Endothelial cell of umbilical vein (primary cell): ENCODE measurements around the gene CAMK2G. TPM values are rescaled to one million over a fixed set of nuclear protein-coding genes. Genes with fewer than 3 reads are reported as not detected.

Source experiments
- BruUV-seq: library from RNA; stranded (reverse); fragments of 400-500 nt; replicated peaks from 2 replicates; lab custom pipeline; 2021; lab: Mats Ljungman, UMichigan
- CTCF ChIA-PET: fragments of 300-600, 350-600 bp; sonication (Branson Sonifier 250); formaldehyde crosslinking; loops from one replicate; lab custom pipeline; 2021; ENCODE audit warnings: antibody characterized with exemption, inconsistent platforms; lab: Charles Lee
- POLR2A ChIA-PET: fragments of 300-600, 350-600 bp; sonication (Branson Sonifier 250); formaldehyde crosslinking; loops from one replicate; lab custom pipeline; 2021; ENCODE audit warnings: antibody characterized with exemption, inconsistent platforms; lab: Charles Lee
- DNase-seq: peaks from one replicate; pipeline ENCODE4 v3.0.0-alpha.2; 2011; ENCODE audit warnings: low read depth, low spot score
- FAIRE-seq: peaks from 2 replicates; lab custom pipeline; 2011; peaks lifted over from hg19 to GRCh38; lab: Jason Lieb, UNC
- H2AFZ ChIP-seq: 2 replicates; pipeline ENCODE4 v1.6.0; 2012; ENCODE audit warnings: low read depth, low read length, control low read depth, inconsistent platforms
- H3K27ac ChIP-seq: 2 replicates; pipeline ENCODE4 v1.5.1; 2011; ENCODE audit warnings: low read depth, mild to moderate bottlenecking, control low read depth, low read length, moderate library complexity; ENCODE audit not compliant: insufficient read depth
- H3K27me3 ChIP-seq, 2 experiments: 2 replicates each; pipeline versions ENCODE4 v1.6.0 to v1.6.1; 2011; ENCODE audit warnings: low read length in 2 of 2, mixed read lengths in 1 of 2; ENCODE audit not compliant: control insufficient read depth in 2 of 2, insufficient read depth in 2 of 2
- H3K36me3 ChIP-seq, 2 experiments: 2 replicates in 1 of 2; 3 replicates in 1 of 2; pipeline ENCODE4 v1.5.1; 2011; ENCODE audit warnings: low read length in 2 of 2, mild to moderate bottlenecking in 1 of 2, moderate library complexity in 1 of 2; ENCODE audit not compliant: control insufficient read depth in 2 of 2, insufficient read depth in 2 of 2; ENCODE audit errors: extremely low read depth in 1 of 2
- H3K4me1 ChIP-seq: 3 replicates; pipeline ENCODE4 v1.5.1; 2011; ENCODE audit warnings: mild to moderate bottlenecking, low read length; ENCODE audit not compliant: control insufficient read depth, insufficient read depth; ENCODE audit errors: extremely low read depth
- H3K4me2 ChIP-seq: 2 replicates; pipeline ENCODE4 v1.6.1; 2011; ENCODE audit warnings: low read length, control low read depth, mixed read lengths; ENCODE audit not compliant: insufficient read depth
- H3K4me3 ChIP-seq, 3 experiments: fragments of 200-600 bp in 1 of 3; sonication (generic), shearing (Covaris generic) in 1 of 3; replicated peaks in 1 of 3; 2 replicates each; pipeline ENCODE4 v1.5.1; 2011 to 2016; ENCODE audit warnings: control low read depth in 3 of 3, low read length in 3 of 3, mild to moderate bottlenecking in 2 of 3, inconsistent platforms in 1 of 3, low read depth in 1 of 3, moderate library complexity in 1 of 3; ENCODE audit not compliant: insufficient read depth in 1 of 3
- H3K79me2 ChIP-seq: 2 replicates; pipeline ENCODE4 v1.6.0; 2012; ENCODE audit warnings: low read length, inconsistent platforms; ENCODE audit not compliant: control insufficient read depth, insufficient read depth
- H3K9ac ChIP-seq: replicated peaks from 2 replicates; pipeline ENCODE3; 2011; ENCODE audit warnings: low read length, control low read depth; ENCODE audit not compliant: insufficient read depth; ENCODE audit errors: extremely low read depth
- H3K9me1 ChIP-seq: replicated peaks from 3 replicates; pipeline ENCODE4 v1.6.0; 2011; ENCODE audit warnings: mild to moderate bottlenecking, low read length; ENCODE audit not compliant: control insufficient read depth, insufficient read depth; ENCODE audit errors: extremely low read depth
- H3K9me3 ChIP-seq: replicated peaks from 2 replicates; pipeline ENCODE4 v1.5.1; 2012; ENCODE audit warnings: low read length, inconsistent platforms; ENCODE audit not compliant: control insufficient read depth, insufficient read depth
- H4K20me1 ChIP-seq: replicated peaks from 2 replicates; pipeline ENCODE3; 2011; ENCODE audit warnings: mild to moderate bottlenecking, low read length; ENCODE audit not compliant: control insufficient read depth, insufficient read depth; ENCODE audit errors: extremely low read depth
- EZH2 ChIP-seq: IDR thresholded peaks from 2 replicates; pipeline ENCODE4 v1.6.1; 2012; ENCODE audit warnings: borderline replicate concordance, low read depth, mild to moderate bottlenecking, moderate library complexity, low read length, inconsistent platforms; ENCODE audit not compliant: severe bottlenecking
- FOS ChIP-seq: IDR thresholded peaks from 2 replicates; pipeline ENCODE4 v1.6.1; 2011; ENCODE audit warnings: mild to moderate bottlenecking, low read length, moderate library complexity, borderline replicate concordance; ENCODE audit not compliant: insufficient read depth
- GATA2 ChIP-seq: IDR thresholded peaks from 2 replicates; pipeline ENCODE4 v1.7.0; 2011; ENCODE audit warnings: low read depth, mild to moderate bottlenecking, moderate library complexity, mixed read lengths, low read length; ENCODE audit not compliant: insufficient read length, insufficient read depth
- JUN ChIP-seq: IDR thresholded peaks from 2 replicates; pipeline ENCODE4 v1.6.1; 2011; ENCODE audit warnings: borderline replicate concordance, low read depth; ENCODE audit not compliant: insufficient read length, insufficient read depth
- MYC ChIP-seq: IDR thresholded peaks from one replicate; pipeline ENCODE4 v1.6.1; 2011; ENCODE audit warnings: mild to moderate bottlenecking, low read depth, low read length
- POLR2A ChIP-seq: IDR thresholded peaks from 2 replicates; pipeline ENCODE4 v1.6.1; 2012; ENCODE audit warnings: low read depth, mild to moderate bottlenecking, control low read depth, low read length
- POLR2AphosphoS5 ChIP-seq: IDR thresholded peaks from 2 replicates; pipeline ENCODE4 v1.6.1; 2012; ENCODE audit warnings: low read depth, mild to moderate bottlenecking, control low read depth, low read length, moderate library complexity; ENCODE audit not compliant: insufficient read depth
- dilution Hi-C: fragments of 300-500 bp; cut with MboI; formaldehyde crosslinking; loops from one replicate; pipeline ENCODE4 v1.15.0; 2019; ENCODE audit warnings: low sequenced_read_pairs; ENCODE audit not compliant: extremely low pct_ligation_motif_present
- intact Hi-C: fragments of 100-400 bp; cut with micrococcal nuclease; formaldehyde crosslinking; loops from one replicate; pipeline ENCODE4 v1.10.0; 2022
- polyA plus RNA-seq, 4 experiments: library from polyadenylated mRNA; depleted of rRNA in 3 of 4; stranded (reverse) in 3 of 4; unstranded in 1 of 4; fragments of >200 nt; gene quantifications; 2 replicates each; pipeline versions ENCODE4 v1.2.1 to v1.2.3, GENCODE V29; 2011 to 2012; ENCODE audit warnings: missing spikeins in 1 of 4
- total RNA-seq: library from RNA; stranded (reverse); gene quantifications from 2 replicates; pipeline ENCODE4 v1.2.3, GENCODE V29; 2021
- TF ChIP-seq, protein P1 (sequence below): IDR thresholded peaks from 2 replicates; pipeline ENCODE4 v1.6.1; 2011; ENCODE audit not compliant: insufficient read depth, insufficient read length
- TF ChIP-seq, protein P2 (sequence below), 2 donors: IDR thresholded peaks; 1 replicate in 1 of 2; 2 replicates in 1 of 2; pipeline ENCODE4 v1.5.1; 2011; ENCODE audit warnings: low read length in 2 of 2, mild to moderate bottlenecking in 2 of 2, moderate library complexity in 2 of 2, control low read depth in 1 of 2, inconsistent platforms in 1 of 2, low read depth in 1 of 2; ENCODE audit not compliant: insufficient read depth in 1 of 2; ENCODE audit errors: extremely low read depth in 1 of 2

CAMK2G gene
- total and polyA plus RNA-seq, 2 donors (not counting 3 experiments of a cell fraction or from before 2014, with no cell fraction given), result 27.2 to 33.6 TPM

DNA sequence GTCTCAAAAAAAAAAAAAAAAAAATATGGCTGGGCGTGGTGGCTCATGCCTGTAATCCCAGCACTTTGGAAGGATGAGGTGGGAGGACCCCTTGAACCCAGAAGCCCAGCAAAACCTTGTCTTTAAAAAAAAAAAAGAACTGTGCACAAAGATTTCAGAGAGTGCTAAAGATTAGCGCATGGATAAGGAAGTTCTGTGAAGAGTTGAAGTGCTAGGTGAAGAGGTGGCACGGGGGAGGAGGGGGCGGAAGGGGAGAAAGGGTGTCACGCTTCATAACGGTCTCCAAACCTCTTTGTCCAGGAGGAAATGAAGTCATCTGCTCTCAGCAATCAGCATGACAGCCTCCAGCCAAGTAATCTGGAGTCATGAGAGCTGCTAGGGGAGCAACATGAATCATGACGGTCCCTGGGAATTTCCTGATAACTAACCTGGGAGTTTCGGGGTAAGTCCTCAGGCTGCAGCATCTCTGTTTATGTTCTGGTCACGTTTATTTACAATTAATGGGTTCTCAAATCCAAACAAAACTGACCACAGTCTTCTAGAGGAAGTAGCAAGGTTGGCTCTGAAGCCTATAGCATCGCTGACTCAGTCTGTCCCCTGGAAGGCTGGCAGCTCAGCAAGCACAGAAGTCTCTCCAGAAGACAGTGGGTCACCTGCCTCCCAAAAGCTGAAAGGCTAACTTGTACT is 34.6 kb upstream of the CAMK2G start:
- dilution Hi-C loops, result no loop called here
- BruUV-seq, result no TSS peak
- FAIRE-seq, result peak; percentile 100
- H3K27me3 ChIP-seq, result no peaks in the 10 kb centered on the region
- CTCF ChIA-PET, result interaction anchor here (0.7 to 5.4 kb wide), 7 partner anchors 9 to 172 kb away, joined by 3 to 59 read pairs (median 4); no protein-coding TSS in a partner anchor
- H3K79me2 ChIP-seq, result no peaks in the 10 kb centered on the region
- H3K9ac ChIP-seq, result peak overlapping the region; percentile 72
- no peaks in the 10 kb centered on the region for H3K9me1 ChIP-seq
- intact Hi-C loops, result loop anchor here (1.0 kb wide), 4 partner anchors 10 to 31 kb away; no protein-coding TSS in a partner anchor
- DNase-seq, result peak; percentile 94
- H3K36me3 ChIP-seq, result no peaks in the 10 kb centered on the region
- no peak overlapping the region for H2AFZ ChIP-seq
- no peaks in the 10 kb centered on the region for H4K20me1 ChIP-seq
- peak overlapping the region; percentile 31 for H3K4me2 ChIP-seq
- POLR2A ChIA-PET, result interaction anchor here (0.7 kb wide), 2 partner anchors 22 to 57 kb away, joined by 3 read pairs; no protein-coding TSS in a partner anchor
- H3K9me3 ChIP-seq, result no peaks in the 10 kb centered on the region
- H3K4me1 ChIP-seq, result peaks cover 59% of the 10 kb centered on the region
- TF ChIP-seq, protein P1, sequence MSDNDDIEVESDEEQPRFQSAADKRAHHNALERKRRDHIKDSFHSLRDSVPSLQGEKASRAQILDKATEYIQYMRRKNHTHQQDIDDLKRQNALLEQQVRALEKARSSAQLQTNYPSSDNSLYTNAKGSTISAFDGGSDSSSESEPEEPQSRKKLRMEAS, result no peak
- TF ChIP-seq, protein P2, sequence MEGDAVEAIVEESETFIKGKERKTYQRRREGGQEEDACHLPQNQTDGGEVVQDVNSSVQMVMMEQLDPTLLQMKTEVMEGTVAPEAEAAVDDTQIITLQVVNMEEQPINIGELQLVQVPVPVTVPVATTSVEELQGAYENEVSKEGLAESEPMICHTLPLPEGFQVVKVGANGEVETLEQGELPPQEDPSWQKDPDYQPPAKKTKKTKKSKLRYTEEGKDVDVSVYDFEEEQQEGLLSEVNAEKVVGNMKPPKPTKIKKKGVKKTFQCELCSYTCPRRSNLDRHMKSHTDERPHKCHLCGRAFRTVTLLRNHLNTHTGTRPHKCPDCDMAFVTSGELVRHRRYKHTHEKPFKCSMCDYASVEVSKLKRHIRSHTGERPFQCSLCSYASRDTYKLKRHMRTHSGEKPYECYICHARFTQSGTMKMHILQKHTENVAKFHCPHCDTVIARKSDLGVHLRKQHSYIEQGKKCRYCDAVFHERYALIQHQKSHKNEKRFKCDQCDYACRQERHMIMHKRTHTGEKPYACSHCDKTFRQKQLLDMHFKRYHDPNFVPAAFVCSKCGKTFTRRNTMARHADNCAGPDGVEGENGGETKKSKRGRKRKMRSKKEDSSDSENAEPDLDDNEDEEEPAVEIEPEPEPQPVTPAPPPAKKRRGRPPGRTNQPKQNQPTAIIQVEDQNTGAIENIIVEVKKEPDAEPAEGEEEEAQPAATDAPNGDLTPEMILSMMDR (IDR thresholded peaks at IDR 0.05; ENCODE audit: extremely low read depth in 1 of 2, insufficient read depth in 1 of 2, low read depth in 1 of 2, low read length in 2 of 2), result no peak
- peak; percentile 87 for TF ChIP-seq JUN
- TF ChIP-seq GATA2, result peak; percentile 78
- peak; percentile 50 for TF ChIP-seq POLR2A
- TF ChIP-seq FOS, result peak; percentile 97
- peak; percentile 89 for TF ChIP-seq POLR2AphosphoS5
- TF ChIP-seq EZH2, result no peak
- peak; percentile 79 for TF ChIP-seq MYC
- no peak overlapping the region for H3K4me3 ChIP-seq
- H3K27ac ChIP-seq, result peak overlapping the region; percentile 90
